Measurements from ENCODE around the gene DNAJC17.

DNAJC17 gene

DNA sequence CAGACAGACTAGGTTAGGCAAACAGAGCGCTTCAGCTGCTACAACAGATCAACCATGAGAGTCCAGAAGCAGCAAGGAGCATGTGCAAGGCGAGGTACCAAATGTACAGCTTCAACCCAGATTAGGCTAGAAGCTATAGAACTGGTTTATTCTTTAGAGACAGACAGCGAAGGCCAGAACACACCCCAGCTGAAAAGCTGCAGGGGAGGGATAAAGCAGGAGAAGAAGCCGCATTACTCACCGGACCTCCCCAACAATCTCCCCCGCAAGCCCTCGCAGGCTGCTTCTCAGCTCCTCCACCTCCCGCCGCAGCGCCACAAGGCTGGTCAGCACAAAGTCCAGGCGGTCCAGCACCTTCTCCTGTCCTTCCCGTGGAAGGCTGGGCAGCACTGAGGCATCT is 55.5 kb downstream of the DNAJC17 start:
- H2BK15ac ChIP-seq (ENCODE audit: low read length), result no peak overlapping the region
- no peak overlapping the region for H2BK120ac ChIP-seq (ENCODE audit: low read depth, low read length)
- H3K14ac ChIP-seq (ENCODE audit: low read length), result no peak overlapping the region
- H2AK5ac ChIP-seq (ENCODE audit: low read depth, low read length), result no peak overlapping the region
- no peaks in the 10 kb centered on the region for H3K9me3 ChIP-seq (replicated peaks in 1 of 2; ENCODE audit: control insufficient read depth in 2 of 2, insufficient read depth in 1 of 2, low read depth in 1 of 2, low read length in 2 of 2)
- no peak overlapping the region for H3K27ac ChIP-seq (replicated peaks; ENCODE audit: low read length)
- H3K9ac ChIP-seq (ENCODE audit: low read depth, low read length, poor library complexity), result no peak overlapping the region
- no peak overlapping the region for H3K4me3 ChIP-seq (ENCODE audit: low read length in 2 of 2)
- no peak overlapping the region for H4K91ac ChIP-seq (ENCODE audit: low read depth, low read length, poor library complexity)
- H3K36me3 ChIP-seq (replicated peaks in 1 of 2; ENCODE audit: control insufficient read depth in 2 of 2, insufficient read depth in 2 of 2, low read length in 2 of 2), result peaks cover 10 to 51% of the 10 kb centered on the region in 2 donors
- H2AFZ ChIP-seq (ENCODE audit: low read length), result no peak overlapping the region
- H3K4me1 ChIP-seq (ENCODE audit: control insufficient read depth in 2 of 2, insufficient read depth in 1 of 2, low read depth in 1 of 2, low read length in 2 of 2), result peaks cover 3 to 6% of the 10 kb centered on the region in 2 donors
- no peaks in the 10 kb centered on the region for H3K27me3 ChIP-seq (ENCODE audit: control insufficient read depth in 3 of 3, insufficient read depth in 3 of 3, low read depth in 1 of 3, low read length in 3 of 3)
- H3K79me1 ChIP-seq (ENCODE audit: low read depth, low read length), result peaks cover 8% of the 10 kb centered on the region
- DNase-seq (ENCODE audit: low spot score), result no peak
- no peak overlapping the region for H3K23ac ChIP-seq (ENCODE audit: low read depth, low read length, poor library complexity)
- H2BK12ac ChIP-seq (ENCODE audit: low read length), result no peak overlapping the region
- H2BK5ac ChIP-seq (ENCODE audit: low read length), result no peak overlapping the region
- H3K18ac ChIP-seq (ENCODE audit: low read length), result no peak overlapping the region
- H4K8ac ChIP-seq (ENCODE audit: low read depth, low read length), result no peak overlapping the region
- no peak overlapping the region for H3K4ac ChIP-seq (ENCODE audit: low read length)
- WGBS, 2 donors (ENCODE audit: extremely low coverage in 2 of 2, insufficient read length in 2 of 2, insufficient replicate concordance in 1 of 2), result no CpG with 5 or more reads among the region's 12 CpGs
- H3K4me2 ChIP-seq (ENCODE audit: insufficient read depth, low read length, poor library complexity, severe bottlenecking), result no peak overlapping the region

DNA sequence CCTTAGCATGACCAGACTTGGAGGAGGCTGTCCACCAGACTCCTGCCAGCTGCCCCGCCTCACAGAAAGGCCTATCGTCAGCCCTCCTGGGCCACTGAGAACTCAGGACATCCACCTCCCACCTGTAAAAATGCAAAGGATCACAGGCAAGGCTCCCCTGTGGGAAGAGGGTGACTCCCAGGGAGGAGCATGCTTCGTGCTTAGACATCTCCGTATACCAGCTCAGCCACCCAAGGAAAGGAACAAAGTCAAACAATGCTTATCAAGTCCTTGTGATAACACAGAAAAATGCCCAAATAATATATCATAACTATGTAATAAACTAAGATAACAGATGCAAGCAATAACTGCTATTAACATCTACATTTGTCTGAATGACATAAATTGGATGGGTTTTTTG is 56.4 kb downstream of the DNAJC17 start:
- H2BK15ac ChIP-seq (ENCODE audit: low read length), result no peak overlapping the region
- no peaks in the 10 kb centered on the region for H3K27me3 ChIP-seq (ENCODE audit: control insufficient read depth in 3 of 3, insufficient read depth in 3 of 3, low read depth in 1 of 3, low read length in 3 of 3)
- no peak overlapping the region for H3K4me2 ChIP-seq (ENCODE audit: insufficient read depth, low read length, poor library complexity, severe bottlenecking)
- no peak overlapping the region for H2BK120ac ChIP-seq (ENCODE audit: low read depth, low read length)
- H3K14ac ChIP-seq (ENCODE audit: low read length), result no peak overlapping the region
- H3K23ac ChIP-seq (ENCODE audit: low read depth, low read length, poor library complexity), result no peak overlapping the region
- H3K9ac ChIP-seq (ENCODE audit: low read depth, low read length, poor library complexity), result no peak overlapping the region
- H3K36me3 ChIP-seq (replicated peaks in 1 of 2; ENCODE audit: control insufficient read depth in 2 of 2, insufficient read depth in 2 of 2, low read length in 2 of 2), result peaks cover 10 to 52% of the 10 kb centered on the region in 2 donors
- no peaks in the 10 kb centered on the region for H3K9me3 ChIP-seq (replicated peaks in 1 of 2; ENCODE audit: control insufficient read depth in 2 of 2, insufficient read depth in 1 of 2, low read depth in 1 of 2, low read length in 2 of 2)
- H3K18ac ChIP-seq (ENCODE audit: low read length), result no peak overlapping the region
- peaks cover 2 to 3% of the 10 kb centered on the region in 2 donors for H3K4me1 ChIP-seq (ENCODE audit: control insufficient read depth in 2 of 2, insufficient read depth in 1 of 2, low read depth in 1 of 2, low read length in 2 of 2)
- DNase-seq (ENCODE audit: low spot score), result no peak
- H3K4me3 ChIP-seq (ENCODE audit: low read length in 2 of 2), result no peak overlapping the region
- no peak overlapping the region for H4K91ac ChIP-seq (ENCODE audit: low read depth, low read length, poor library complexity)
- H4K8ac ChIP-seq (ENCODE audit: low read depth, low read length), result no peak overlapping the region
- no peak overlapping the region for H3K4ac ChIP-seq (ENCODE audit: low read length)
- no peak overlapping the region for H2BK12ac ChIP-seq (ENCODE audit: low read length)
- no peak overlapping the region for H2BK5ac ChIP-seq (ENCODE audit: low read length)
- WGBS, 2 donors (ENCODE audit: extremely low coverage in 2 of 2, insufficient read length in 2 of 2, insufficient replicate concordance in 1 of 2), result no CpG with 5 or more reads among the region's 4 CpGs
- H3K27ac ChIP-seq (replicated peaks; ENCODE audit: low read length), result no peak overlapping the region
- peaks cover 8% of the 10 kb centered on the region for H3K79me1 ChIP-seq (ENCODE audit: low read depth, low read length)
- H2AK5ac ChIP-seq (ENCODE audit: low read depth, low read length), result no peak overlapping the region
- no peak overlapping the region for H2AFZ ChIP-seq (ENCODE audit: low read length)

DNA sequence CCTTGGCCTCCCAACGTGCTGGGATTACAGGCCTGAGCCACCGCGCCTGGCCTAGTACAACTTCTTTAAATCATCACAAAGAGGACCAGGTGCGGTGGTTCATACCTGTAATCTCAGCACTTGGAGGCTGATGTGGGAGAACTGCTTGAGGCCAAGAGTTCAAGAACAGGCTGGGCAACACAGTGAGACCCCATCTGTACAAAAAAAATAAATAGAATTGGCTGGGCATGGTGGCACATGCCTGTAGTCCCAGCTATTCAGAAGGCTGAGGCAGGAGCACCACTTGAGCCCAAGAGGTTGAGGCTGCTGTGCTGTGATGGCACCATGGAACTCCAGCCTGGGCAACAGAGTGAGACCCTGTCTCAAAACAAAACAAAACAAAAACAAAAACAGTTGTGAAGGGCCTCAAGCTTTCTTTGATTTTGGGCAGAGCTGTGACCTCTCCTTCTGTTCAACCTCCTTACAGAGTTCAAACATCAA is 58.1 kb downstream of the DNAJC17 start:
- Histone ChIP-seq H3K79me1 (ENCODE audit: low read depth, low read length) (peaks cover 3% of the 10 kb centered on the region), H3K4me2 (ENCODE audit: insufficient read depth, low read length, poor library complexity, severe bottlenecking) (no peak overlapping the region), H2AK5ac (ENCODE audit: low read depth, low read length) (no peak overlapping the region), H3K14ac (ENCODE audit: low read length) (no peak overlapping the region), H3K27me3 (ENCODE audit: control insufficient read depth in 3 of 3, insufficient read depth in 3 of 3, low read depth in 1 of 3, low read length in 3 of 3) (no peaks in the 10 kb centered on the region), H3K4me1 (ENCODE audit: control insufficient read depth in 2 of 2, insufficient read depth in 1 of 2, low read depth in 1 of 2, low read length in 2 of 2) (peaks cover under 1 to 3% of the 10 kb centered on the region in 2 donors), H3K27ac (replicated peaks; ENCODE audit: low read length) (no peak overlapping the region), H2BK15ac (ENCODE audit: low read length) (no peak overlapping the region), H3K4ac (ENCODE audit: low read length) (no peak overlapping the region), H3K9ac (ENCODE audit: low read depth, low read length, poor library complexity) (no peak overlapping the region), H4K91ac (ENCODE audit: low read depth, low read length, poor library complexity) (no peak overlapping the region), H3K23ac (ENCODE audit: low read depth, low read length, poor library complexity) (no peak overlapping the region), H3K4me3 (ENCODE audit: low read length in 2 of 2) (no peak overlapping the region), H2BK5ac (ENCODE audit: low read length) (no peak overlapping the region), H2BK12ac (ENCODE audit: low read length) (no peak overlapping the region), H3K36me3 (replicated peaks in 1 of 2; ENCODE audit: control insufficient read depth in 2 of 2, insufficient read depth in 2 of 2, low read length in 2 of 2) (peaks cover 12 to 64% of the 10 kb centered on the region in 2 donors), H3K9me3 (replicated peaks in 1 of 2; ENCODE audit: control insufficient read depth in 2 of 2, insufficient read depth in 1 of 2, low read depth in 1 of 2, low read length in 2 of 2) (no peaks in the 10 kb centered on the region), H2AFZ (ENCODE audit: low read length) (no peak overlapping the region), H3K18ac (ENCODE audit: low read length) (no peak overlapping the region), H4K8ac (ENCODE audit: low read depth, low read length) (no peak overlapping the region), H2BK120ac (ENCODE audit: low read depth, low read length) (no peak overlapping the region)
- no CpG with 5 or more reads among the region's 4 CpGs for WGBS, 2 donors (ENCODE audit: extremely low coverage in 2 of 2, insufficient read length in 2 of 2, insufficient replicate concordance in 1 of 2)
- no peak for DNase-seq (ENCODE audit: low spot score)

GRCh38 chr15:40747685-40748631 is 59.3 kb downstream of the DNAJC17 start:
- H3K4me3 ChIP-seq (ENCODE audit: low read length in 2 of 2), result peak overlapping the region in 1 of 2 donors; percentile 20
- H3K27ac ChIP-seq (replicated peaks; ENCODE audit: low read length), result no peak overlapping the region
- WGBS, 2 donors (ENCODE audit: extremely low coverage in 2 of 2, insufficient read length in 2 of 2, insufficient replicate concordance in 1 of 2), result no CpG with 5 or more reads among the region's 7 CpGs
- no peak overlapping the region for H3K4ac ChIP-seq (ENCODE audit: low read length)
- H3K9me3 ChIP-seq (replicated peaks in 1 of 2; ENCODE audit: control insufficient read depth in 2 of 2, insufficient read depth in 1 of 2, low read depth in 1 of 2, low read length in 2 of 2), result no peaks in the 10 kb centered on the region
- no peak overlapping the region for H2AK5ac ChIP-seq (ENCODE audit: low read depth, low read length)
- H2BK12ac ChIP-seq (ENCODE audit: low read length), result no peak overlapping the region
- peaks cover 3% of the 10 kb centered on the region for H3K79me1 ChIP-seq (ENCODE audit: low read depth, low read length)
- no peak overlapping the region for H4K91ac ChIP-seq (ENCODE audit: low read depth, low read length, poor library complexity)
- no peak overlapping the region for H3K4me2 ChIP-seq (ENCODE audit: insufficient read depth, low read length, poor library complexity, severe bottlenecking)
- H2AFZ ChIP-seq (ENCODE audit: low read length), result no peak overlapping the region
- peaks cover 3 to 5% of the 10 kb centered on the region in 2 donors for H3K4me1 ChIP-seq (ENCODE audit: control insufficient read depth in 2 of 2, insufficient read depth in 1 of 2, low read depth in 1 of 2, low read length in 2 of 2)
- no peak overlapping the region for H2BK120ac ChIP-seq (ENCODE audit: low read depth, low read length)
- H3K18ac ChIP-seq (ENCODE audit: low read length), result no peak overlapping the region
- H3K9ac ChIP-seq (ENCODE audit: low read depth, low read length, poor library complexity), result no peak overlapping the region
- DNase-seq (ENCODE audit: low spot score), result no peak
- H2BK15ac ChIP-seq (ENCODE audit: low read length), result no peak overlapping the region
- no peak overlapping the region for H2BK5ac ChIP-seq (ENCODE audit: low read length)
- peaks cover 20 to 76% of the 10 kb centered on the region in 2 donors for H3K36me3 ChIP-seq (replicated peaks in 1 of 2; ENCODE audit: control insufficient read depth in 2 of 2, insufficient read depth in 2 of 2, low read length in 2 of 2)
- H3K27me3 ChIP-seq (ENCODE audit: control insufficient read depth in 3 of 3, insufficient read depth in 3 of 3, low read depth in 1 of 3, low read length in 3 of 3), result no peaks in the 10 kb centered on the region
- H4K8ac ChIP-seq (ENCODE audit: low read depth, low read length), result no peak overlapping the region
- H3K23ac ChIP-seq (ENCODE audit: low read depth, low read length, poor library complexity), result no peak overlapping the region
- no peak overlapping the region for H3K14ac ChIP-seq (ENCODE audit: low read length)

Measured in neuronal stem cell (in vitro differentiated cells).